Posterior cingulate gyrus (tissue), 11 donors: ENCODE measurements around the gene KDM6A.
"Not testable (repeated sequence)": the region's sequence is repeated elsewhere in the genome, so short reads cannot be mapped to it uniquely, and the experiment has no call there.

Source experiments
- DNase-seq, 10 donors: peaks; one replicate each; pipeline versions ENCODE4 v3.0.0 to v3.0.0-alpha.2; 2020 to 2021; ENCODE audit warnings: mixed read lengths in 3 of 10
- intact Hi-C: fragments of 100-400 bp; cut with DNase I; formaldehyde crosslinking; loops from one replicate; pipeline ENCODE4 v1.15.1; 2023

Gene KDM6A

GRCh38 chrX:44884944-44885343, 12.0 kb downstream of the KDM6A start:
- no peak for DNase-seq
- intact Hi-C loops, result no loop called here

- intact Hi-C loops, result no loop called here
- DNase-seq, result no peak
Measured at GRCh38 chrX:44889824-44890223, 16.8 kb downstream of the KDM6A start.

DNA sequence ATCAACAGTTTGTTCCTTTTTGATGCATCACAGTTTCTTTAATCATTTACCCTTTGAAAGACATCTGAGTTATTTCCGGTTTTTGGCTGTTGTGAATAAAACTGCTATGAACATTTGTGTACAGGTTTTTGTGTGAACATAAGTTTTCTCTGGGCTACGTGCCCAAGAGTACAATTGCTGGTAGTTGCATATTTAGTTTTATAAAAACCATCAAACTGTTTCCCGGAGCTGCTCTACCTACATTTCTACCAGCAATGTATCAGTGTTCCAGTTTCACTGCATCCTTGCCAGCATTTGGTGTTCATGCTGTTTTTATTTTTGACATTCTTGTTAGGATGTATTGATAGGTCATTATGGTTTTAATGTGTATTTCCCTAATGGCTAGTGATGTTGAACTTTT, 17.3 kb downstream of the KDM6A start:
- intact Hi-C loops, result no loop called here
- DNase-seq, result no peak

DNA sequence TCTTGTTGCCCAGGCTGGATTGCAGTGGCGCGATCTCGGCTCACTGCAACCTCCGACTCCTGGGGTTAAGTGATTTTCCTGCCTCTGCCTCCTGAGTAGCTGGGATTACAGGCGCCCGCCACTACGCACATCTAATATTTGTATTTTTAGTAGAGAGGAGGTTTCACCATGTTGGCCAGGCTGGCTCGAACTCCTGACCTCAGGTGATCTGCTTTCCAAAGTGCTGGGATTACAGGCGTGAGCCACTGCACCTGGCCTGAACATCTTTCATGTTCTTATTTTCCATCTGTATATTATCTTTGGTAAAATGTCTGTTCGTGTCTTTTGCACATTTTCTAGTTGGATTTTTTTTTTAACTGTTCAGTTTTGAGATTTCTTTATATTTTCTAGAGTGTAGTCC, 17.7 kb downstream of the KDM6A start:
- intact Hi-C loops, DNase-seq: not testable (repeated sequence)

DNA sequence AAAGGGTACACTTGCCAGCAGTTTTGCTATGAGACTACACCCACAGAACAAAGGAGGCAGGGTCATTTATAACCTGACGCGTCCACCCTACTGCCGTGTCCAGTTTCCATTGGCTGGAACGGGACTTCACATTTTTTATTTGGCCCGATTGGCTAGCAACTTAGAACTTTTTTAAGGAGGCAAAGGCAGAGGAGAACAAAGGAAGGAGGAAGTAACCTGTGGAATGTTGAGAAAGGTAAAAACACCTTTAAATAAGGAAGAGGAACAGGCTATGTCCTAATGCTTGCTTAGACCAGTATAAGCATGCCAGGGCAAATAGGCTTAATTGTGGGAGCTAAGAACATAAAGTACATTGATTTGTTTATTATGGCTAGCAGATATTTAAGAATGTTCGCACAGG, 18.7 kb downstream of the KDM6A start:
- no peak for DNase-seq
- intact Hi-C loops, result no loop called here

GRCh38 chrX:44896876-44897186, 23.8 kb downstream of the KDM6A start:
- intact Hi-C loops, result no loop called here
- DNase-seq, result no peak

DNA sequence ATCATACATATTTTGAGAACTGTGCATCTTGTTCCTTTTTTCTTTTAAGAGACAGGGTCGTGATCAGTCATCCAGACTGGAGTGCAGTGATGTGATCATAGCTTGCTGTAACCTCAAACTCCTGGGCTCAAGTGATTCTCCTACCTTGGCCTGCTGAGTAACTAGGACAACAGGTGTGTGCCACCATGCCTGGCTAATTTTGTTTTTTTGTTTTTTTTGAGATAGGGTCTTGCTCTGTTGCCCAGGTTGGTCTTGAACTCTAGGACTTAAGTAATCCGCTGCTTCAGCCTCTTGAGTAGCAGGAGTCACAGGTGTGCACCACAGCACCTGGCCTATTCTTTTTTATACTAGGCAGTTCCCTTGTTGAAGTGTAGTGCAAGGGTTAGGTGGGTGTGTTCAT, 24.6 kb downstream of the KDM6A start:
- no peak for DNase-seq
- intact Hi-C loops, result no loop called here

DNA sequence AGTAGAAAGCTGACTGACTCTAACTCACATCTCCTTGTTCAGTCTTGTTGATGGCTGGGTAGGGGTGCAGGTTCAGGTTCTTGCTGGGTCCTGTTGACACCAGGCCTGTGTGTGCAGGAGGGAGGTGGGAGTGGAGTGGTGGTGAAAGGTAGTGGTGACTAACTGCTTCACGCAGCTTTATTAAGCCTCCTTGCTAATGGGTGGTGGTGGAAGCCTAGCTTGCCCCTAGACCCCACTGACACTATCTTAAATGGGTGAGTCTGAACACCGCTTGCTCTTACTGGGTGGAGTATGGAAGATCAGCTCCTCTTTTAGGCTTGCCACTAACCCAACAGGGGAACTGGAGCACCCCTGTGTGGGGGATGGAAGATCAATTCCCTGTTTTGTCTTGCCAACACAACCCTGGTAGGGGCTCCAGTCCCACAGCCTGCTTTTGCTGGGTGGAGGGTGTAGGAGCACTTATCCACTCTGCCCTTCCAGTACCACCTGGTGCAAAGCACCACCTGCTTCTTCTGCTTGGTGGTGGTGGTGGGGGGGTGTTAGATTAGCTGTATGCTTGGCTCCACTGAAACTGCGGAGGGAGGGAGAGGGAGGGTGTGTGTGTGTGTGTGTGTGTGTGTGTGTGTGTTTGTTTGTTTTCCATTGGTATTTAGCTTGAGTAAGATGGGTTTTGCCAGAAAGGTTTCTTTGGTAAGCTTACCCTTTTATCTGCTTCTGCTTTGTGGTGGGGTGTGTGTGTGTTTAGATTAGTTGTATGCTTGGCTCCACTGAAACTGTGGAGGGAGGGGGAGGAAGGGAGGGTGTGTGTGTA, 25.6 kb downstream of the KDM6A start:
- no peak for DNase-seq
- intact Hi-C loops, result no loop called here

DNA sequence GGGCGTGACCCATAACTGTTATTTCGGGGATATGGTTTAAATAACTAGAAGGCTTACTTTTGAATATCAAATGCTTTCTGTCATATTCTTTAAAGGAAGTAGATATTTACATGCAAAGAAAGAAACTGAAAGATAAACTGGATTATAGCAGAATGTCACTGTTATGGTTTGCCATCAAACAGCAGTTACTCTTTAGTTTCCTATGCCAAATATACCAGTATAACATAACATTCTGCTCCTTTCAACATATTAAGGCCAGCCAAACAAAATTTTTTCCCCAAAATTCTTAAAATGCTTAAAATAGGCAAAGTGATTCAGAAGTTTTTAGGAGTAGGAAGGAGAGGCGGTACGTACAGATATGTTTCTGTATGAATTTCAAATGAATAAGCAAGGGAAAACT, 27.0 kb downstream of the KDM6A start:
- no peak for DNase-seq
- intact Hi-C loops, result no loop called here

DNA sequence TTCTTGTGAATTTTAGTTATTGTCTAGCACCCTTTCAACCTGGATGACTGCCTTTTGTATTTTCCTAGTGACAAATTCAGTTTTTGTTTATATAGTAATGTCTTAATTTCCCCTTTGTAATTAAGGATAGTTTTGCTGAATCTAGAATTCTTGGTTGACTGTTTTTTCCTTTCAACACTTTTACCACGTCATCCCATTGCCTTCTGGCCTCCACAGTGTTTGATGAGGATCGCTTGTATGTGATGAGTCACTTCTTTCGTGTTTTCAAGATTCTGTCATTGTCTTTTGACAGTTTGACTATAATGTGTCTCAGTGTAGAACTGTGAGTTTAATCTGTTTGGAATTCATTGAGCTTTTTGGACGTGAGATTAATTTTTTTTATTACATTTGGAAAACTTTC, 30.1 kb downstream of the KDM6A start:
- DNase-seq, result no peak
- intact Hi-C loops, result no loop called here

DNA sequence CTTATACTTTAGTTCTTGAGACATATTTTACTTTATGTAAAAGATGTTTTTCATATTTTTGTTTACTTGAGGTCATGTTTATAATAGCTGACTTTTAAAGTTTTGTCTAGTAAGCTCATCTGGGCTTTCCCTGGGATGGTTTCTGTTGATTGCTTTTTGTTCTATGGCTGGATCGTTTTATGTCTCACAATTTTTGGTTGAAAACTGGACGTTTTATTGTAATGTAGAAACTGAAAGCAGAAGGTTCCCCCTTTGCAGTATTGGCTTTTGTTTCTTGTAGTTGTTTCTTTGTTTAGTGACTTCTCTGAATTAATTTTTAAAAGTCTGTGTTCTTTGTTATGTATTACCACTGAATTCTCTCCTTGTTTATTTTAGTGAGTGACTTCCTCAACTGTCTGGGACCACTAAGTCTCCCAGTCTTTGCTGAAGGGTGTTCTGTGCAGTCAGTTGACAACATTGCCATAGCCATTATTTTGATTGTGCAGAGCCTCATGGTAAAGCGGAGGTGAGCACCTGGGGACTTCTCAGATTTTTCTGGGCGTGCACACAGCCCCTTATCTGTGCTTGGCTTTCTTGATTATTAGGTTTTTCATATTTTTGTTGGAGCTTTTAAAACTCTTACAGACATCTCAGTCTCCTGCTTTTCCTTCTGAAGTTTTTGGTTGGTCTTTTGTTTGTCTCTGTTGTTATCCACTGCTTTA, 31.0 kb downstream of the KDM6A start:
- intact Hi-C loops, result no loop called here
- no peak for DNase-seq

GRCh38 chrX:44904542-44905115, 31.6 kb downstream of the KDM6A start:
- intact Hi-C loops, result no loop called here
- DNase-seq, result no peak

DNA sequence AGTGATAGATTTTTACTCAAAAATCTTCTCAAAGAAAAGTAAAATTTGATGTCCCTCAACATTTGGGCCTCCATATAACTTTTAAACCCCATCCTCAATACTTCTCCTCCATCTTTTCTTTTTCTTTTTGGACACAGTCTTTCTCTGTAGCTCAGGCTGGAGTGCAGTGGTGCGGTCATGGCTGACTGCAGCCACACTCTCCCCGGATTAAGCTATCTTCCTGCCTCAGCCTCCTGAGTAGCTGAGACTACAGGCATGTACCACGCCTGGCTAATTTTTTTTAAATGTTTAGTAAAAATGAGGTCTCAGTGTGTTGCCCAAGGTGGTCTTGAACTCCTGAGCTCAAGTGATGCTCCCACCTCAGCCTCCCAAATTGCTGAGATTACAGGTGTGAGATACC, 33.1 kb downstream of the KDM6A start:
- no peak for DNase-seq
- intact Hi-C loops, result no loop called here

- intact Hi-C loops, result no loop called here
- DNase-seq, result no peak
Measured at GRCh38 chrX:44906542-44906941, 33.6 kb downstream of the KDM6A start.

- intact Hi-C loops, result no loop called here
- no peak for DNase-seq
Measured at GRCh38 chrX:44908153-44908552, 35.2 kb downstream of the KDM6A start.

- intact Hi-C loops, result no loop called here
- no peak for DNase-seq
Measured at GRCh38 chrX:44908827-44909226, 35.8 kb downstream of the KDM6A start.

- intact Hi-C loops, DNase-seq: not testable (repeated sequence)
Measured at GRCh38 chrX:44910508-44910907, 37.5 kb downstream of the KDM6A start.

- intact Hi-C loops, result not testable (repeated sequence)
- peak in 1 of 10 donors; percentile 55 for DNase-seq
Measured at GRCh38 chrX:44911074-44911600, 38.1 kb downstream of the KDM6A start.

DNA sequence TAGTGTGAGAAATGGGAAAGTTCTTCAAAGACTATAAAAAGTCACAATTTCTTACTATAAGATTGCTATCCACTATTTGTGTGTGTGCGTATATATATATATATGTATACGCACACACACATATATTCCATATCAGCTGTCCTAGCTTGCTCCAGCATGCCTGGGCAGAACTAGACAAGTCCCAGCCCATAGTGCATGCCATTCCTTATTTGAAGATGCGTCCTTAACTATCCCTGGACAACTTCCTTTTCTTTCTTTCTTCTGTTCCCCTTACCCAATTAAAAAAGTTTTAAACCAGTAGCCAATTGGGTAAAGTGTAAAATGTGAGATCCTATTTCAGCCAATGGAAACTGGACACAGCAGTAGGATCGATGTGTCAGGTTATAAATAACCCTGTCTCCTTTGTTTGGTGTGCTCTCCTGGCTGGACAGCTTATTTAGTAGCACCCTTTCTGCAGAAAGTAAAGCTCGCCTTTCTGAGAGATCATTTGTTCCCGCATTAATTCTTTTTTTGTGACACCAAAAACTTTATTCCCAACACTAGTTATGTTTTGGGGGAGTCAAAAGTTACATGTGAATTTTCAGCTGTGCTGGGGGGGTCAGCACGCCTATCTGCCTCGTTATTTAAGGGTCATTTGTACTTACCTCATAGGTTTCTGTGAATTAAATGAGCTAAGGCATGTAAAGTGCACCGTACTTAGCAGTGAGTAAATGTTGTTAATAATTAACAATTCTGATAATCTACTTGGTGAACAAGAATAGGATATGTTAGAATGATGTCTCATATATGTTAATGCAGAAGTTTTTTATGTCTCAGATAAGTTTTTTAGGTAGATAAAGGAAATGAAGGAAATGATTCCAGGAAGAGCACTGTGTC, 40.9 kb downstream of the KDM6A start:
- intact Hi-C loops, result no loop called here

GRCh38 chrX:44914532-44915198, 41.7 kb downstream of the KDM6A start:
- no peak for DNase-seq
- intact Hi-C loops, result no loop called here

More for the DNA sequence above, 40.9 kb downstream of the KDM6A start:
- DNase-seq, result no peak
